ENCODE data around the gene RYR1. TPM values are rescaled to one million over a fixed set of nuclear protein-coding genes. Genes with fewer than 3 reads are reported as not detected.

Gene RYR1
- total RNA-seq, 4 donors from 2014 or later = 0.20 to 2.1 (median 1.4) TPM

DNA sequence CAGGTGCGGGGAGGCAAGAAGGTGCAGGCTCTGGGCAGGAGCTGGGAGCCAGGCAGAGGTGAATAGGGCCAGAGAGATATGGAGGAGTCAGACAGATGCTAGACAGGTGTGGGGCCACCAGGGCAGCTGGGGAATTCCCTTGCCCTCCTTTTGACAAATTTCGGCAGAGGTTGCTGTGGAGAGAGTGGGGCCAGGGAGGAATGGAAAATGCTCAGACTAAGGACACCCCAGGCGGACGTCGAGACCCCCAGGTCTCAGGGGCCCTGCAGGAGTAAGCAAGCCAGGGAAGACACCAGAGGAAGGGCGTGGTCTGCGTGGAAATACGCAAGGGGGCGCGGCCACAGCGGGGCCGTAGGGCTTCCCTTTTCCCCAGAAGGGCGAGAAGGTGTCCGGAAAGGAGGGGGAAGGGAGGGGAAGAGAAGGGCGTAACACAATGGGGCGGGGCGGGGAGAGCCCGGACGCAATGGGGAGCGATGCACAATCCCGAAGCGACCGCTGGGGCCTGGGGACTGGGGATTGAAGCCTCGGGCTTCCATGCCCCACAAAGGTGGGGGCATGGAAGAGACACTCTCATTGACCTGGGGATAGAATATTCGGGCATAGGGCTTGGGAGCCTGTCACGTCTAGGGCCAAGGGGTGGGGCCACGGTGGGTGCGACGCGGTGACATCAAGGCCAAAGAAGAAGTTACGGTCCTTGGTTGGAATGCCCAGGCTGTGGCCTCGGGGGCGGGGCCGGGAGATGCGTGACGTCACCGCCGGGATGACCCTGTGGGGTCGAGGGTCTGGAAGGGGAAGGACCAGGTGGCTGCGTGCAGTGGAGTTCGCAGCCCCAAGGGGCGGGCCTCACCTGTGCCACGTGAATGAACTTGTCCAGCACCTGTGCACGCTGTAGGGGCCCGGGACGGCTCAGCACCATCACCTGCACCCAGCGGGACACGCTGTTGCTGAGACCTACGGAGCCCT, 15.7 kb upstream of the RYR1 start:
- Histone ChIP-seq H3K27ac (no peak overlapping the region), H3K9me3 (no peaks in the 10 kb centered on the region), H3K4me3 (peak overlapping the region in 3 of 4 donors; percentile 10 to 40 (median 20)), H3K36me3 (no peaks in the 10 kb centered on the region), H3K27me3 (peaks cover 21% of the 10 kb centered on the region), H3K4me1 (peaks cover 4 to 10% (median 8%) of the 10 kb centered on the region in 4 donors)
- no peak for TF ChIP-seq POLR2A (IDR thresholded peaks at IDR 0.05)
- no peak for TF ChIP-seq EP300 (IDR thresholded peaks at IDR 0.05; ENCODE audit: low read depth)
- no peak for TF ChIP-seq POLR2AphosphoS5 (IDR thresholded peaks at IDR 0.05)
- TF ChIP-seq, protein P1, sequence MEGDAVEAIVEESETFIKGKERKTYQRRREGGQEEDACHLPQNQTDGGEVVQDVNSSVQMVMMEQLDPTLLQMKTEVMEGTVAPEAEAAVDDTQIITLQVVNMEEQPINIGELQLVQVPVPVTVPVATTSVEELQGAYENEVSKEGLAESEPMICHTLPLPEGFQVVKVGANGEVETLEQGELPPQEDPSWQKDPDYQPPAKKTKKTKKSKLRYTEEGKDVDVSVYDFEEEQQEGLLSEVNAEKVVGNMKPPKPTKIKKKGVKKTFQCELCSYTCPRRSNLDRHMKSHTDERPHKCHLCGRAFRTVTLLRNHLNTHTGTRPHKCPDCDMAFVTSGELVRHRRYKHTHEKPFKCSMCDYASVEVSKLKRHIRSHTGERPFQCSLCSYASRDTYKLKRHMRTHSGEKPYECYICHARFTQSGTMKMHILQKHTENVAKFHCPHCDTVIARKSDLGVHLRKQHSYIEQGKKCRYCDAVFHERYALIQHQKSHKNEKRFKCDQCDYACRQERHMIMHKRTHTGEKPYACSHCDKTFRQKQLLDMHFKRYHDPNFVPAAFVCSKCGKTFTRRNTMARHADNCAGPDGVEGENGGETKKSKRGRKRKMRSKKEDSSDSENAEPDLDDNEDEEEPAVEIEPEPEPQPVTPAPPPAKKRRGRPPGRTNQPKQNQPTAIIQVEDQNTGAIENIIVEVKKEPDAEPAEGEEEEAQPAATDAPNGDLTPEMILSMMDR (IDR thresholded peaks at IDR 0.05) = peak in 1 of 5 experiments; percentile 7
- DNase-seq = peak; percentile 75
- in situ Hi-C loops (cut with MboI; ENCODE audit: low pct_ligation_motif_present in 1 of 4, low pct_unique_long_range_greater_than_20kb in 1 of 4, low sequenced_read_pairs in 3 of 4) (loop anchor here (10.0 to 25.0 kb wide), 4 partner anchors 107 to 544 kb away; partner anchors contain the start of genes MRPS12 (in 2 of the 4), SARS2 (in 2 of the 4), EIF3K (in 1 of the 4) and MAP4K1 (in 1 of the 4)), intact Hi-C loops (cut with DNase I; ENCODE audit: low total_unique reads) (no loop called here)
- 8 to 30% methylated on average over 2 to 47 of the region's 49 CpGs for whole genome bisulfite sequencing, 2 donors (ENCODE audit: low coverage in 1 of 2)

DNA sequence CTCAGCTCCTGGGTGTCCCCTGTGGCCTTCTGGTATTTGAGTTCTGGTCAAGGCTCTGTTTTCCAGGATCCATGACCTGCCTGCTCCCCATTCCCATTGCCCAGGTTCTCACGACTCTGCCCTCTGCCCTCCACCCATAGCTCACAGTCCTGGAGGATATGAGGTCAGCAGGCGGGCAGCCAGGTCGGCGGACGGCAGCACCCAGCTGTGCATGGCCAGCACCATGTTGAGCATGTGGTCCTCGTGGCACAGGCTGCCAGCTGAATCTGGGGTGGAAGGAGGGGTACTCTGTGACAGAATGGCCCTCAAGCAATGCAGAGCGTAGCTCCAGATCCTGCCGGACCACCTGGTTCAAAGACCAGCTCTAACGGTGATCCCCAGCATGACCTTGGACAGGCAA, 12.6 kb upstream of the RYR1 start:
- intact Hi-C loops (cut with DNase I; ENCODE audit: low total_unique reads) = no loop called here
- Histone ChIP-seq H3K27ac (no peak overlapping the region), H3K27me3 (peaks cover 33% of the 10 kb centered on the region), H3K9me3 (no peaks in the 10 kb centered on the region), H3K4me1 (peaks cover 4 to 10% (median 8%) of the 10 kb centered on the region in 4 donors), H3K36me3 (no peaks in the 10 kb centered on the region), H3K4me3 (no peak overlapping the region)
- 90% methylated on average over 9 of the region's 9 CpGs; no CpG with 5 or more reads in 1 of the 2 donors for WGBS, 2 donors (ENCODE audit: low coverage in 1 of 2)
- TF ChIP-seq POLR2AphosphoS5 (IDR thresholded peaks at IDR 0.05) (no peak), EP300 (IDR thresholded peaks at IDR 0.05; ENCODE audit: low read depth) (no peak), POLR2A (IDR thresholded peaks at IDR 0.05) (no peak)
- TF ChIP-seq, protein P1 (IDR thresholded peaks at IDR 0.05) = no peak
- in situ Hi-C loops (cut with MboI; ENCODE audit: low pct_ligation_motif_present in 1 of 4, low pct_unique_long_range_greater_than_20kb in 1 of 4, low sequenced_read_pairs in 3 of 4) = loop anchor here in 3 of 4 donors (25.0 kb wide), 3 partner anchors 191 to 541 kb away; partner anchors contain the start of genes MRPS12 (in 2 of the 3), SARS2 (in 2 of the 3), EIF3K (in 1 of the 3) and MAP4K1 (in 1 of the 3)
- no peak for DNase-seq

DNA sequence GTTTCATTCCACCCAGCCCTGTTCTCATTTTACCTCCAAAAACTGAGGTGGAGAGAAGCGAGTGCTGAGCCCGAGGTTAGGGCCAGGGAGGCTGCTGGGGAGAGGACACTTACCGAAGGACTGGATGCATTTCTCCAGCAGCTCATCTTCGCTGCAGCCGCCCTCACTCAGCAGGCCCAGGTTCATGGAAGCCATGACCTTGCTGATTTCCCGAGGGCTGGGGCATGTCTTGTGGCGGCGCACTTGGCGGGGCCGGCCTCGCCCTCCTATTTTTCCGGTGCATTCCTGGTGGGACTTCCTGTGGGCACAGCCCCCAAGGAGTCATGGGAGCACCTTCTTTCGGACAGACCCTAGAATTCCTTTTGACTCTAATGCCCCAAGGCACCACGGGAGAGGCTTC, 11.6 kb upstream of the RYR1 start:
- H3K36me3 ChIP-seq = no peaks in the 10 kb centered on the region

More for the DNA sequence above, 11.6 kb upstream of the RYR1 start:
- TF ChIP-seq, protein P1 (IDR thresholded peaks at IDR 0.05) = no peak
- TF ChIP-seq EP300 (IDR thresholded peaks at IDR 0.05; ENCODE audit: low read depth) (no peak), POLR2A (IDR thresholded peaks at IDR 0.05) (no peak), POLR2AphosphoS5 (IDR thresholded peaks at IDR 0.05) (no peak)
- H3K4me1 ChIP-seq = peaks cover 4 to 10% (median 8%) of the 10 kb centered on the region in 4 donors
- H3K4me3 ChIP-seq = no peak overlapping the region
- in situ Hi-C loops (cut with MboI; ENCODE audit: low pct_ligation_motif_present in 1 of 4, low pct_unique_long_range_greater_than_20kb in 1 of 4, low sequenced_read_pairs in 3 of 4) (loop anchor here in 3 of 4 donors (25.0 kb wide), 3 partner anchors 190 to 540 kb away; partner anchors contain the start of genes MRPS12 (in 2 of the 3), SARS2 (in 2 of the 3), EIF3K (in 1 of the 3) and MAP4K1 (in 1 of the 3)), intact Hi-C loops (cut with DNase I; ENCODE audit: low total_unique reads) (no loop called here)
- WGBS, 2 donors (ENCODE audit: low coverage in 1 of 2) = 68 to 81% methylated on average over 6 to 14 of the region's 14 CpGs
- H3K27me3 ChIP-seq = peaks cover 33% of the 10 kb centered on the region
- H3K9me3 ChIP-seq = no peaks in the 10 kb centered on the region
- no peak for DNase-seq
- no peak overlapping the region for H3K27ac ChIP-seq

Data from transverse colon (tissue), 4 donors.